Left ventricle myocardium inferior (tissue), 1 donor: ENCODE results near the gene NUP50. TPM values are rescaled to one million over a fixed set of nuclear protein-coding genes. Genes with fewer than 3 reads are reported as not detected.

Source experiments
- DNase-seq: peaks from one replicate; pipeline ENCODE4 v3.0.0-alpha.2; 2020
- H3K27ac ChIP-seq: fragments of 200-600 bp; replicated peaks from 2 replicates; pipeline ENCODE4 v1.8.0; 2021
- H3K27me3 ChIP-seq: fragments of 200-600 bp; 2 replicates; pipeline ENCODE4 v1.8.0; 2021; ENCODE audit warnings: low read depth
- H3K36me3 ChIP-seq: fragments of 200-600 bp; 2 replicates; pipeline ENCODE4 v1.8.0; 2021
- H3K4me1 ChIP-seq: fragments of 200-600 bp; 2 replicates; pipeline ENCODE4 v1.8.0; 2021
- H3K4me3 ChIP-seq: fragments of 200-600 bp; 2 replicates; pipeline ENCODE4 v1.8.0; 2021; ENCODE audit warnings: mild to moderate bottlenecking, moderate library complexity
- H3K9me3 ChIP-seq: fragments of 200-600 bp; replicated peaks from 2 replicates; pipeline ENCODE4 v1.8.0; 2021
- intact Hi-C: fragments of 100-400 bp; cut with micrococcal nuclease; formaldehyde crosslinking; loops from one replicate; pipeline ENCODE4 v1.11.0; 2022
- microRNA-seq: library from miRNA; unstranded; fragments of <30 nt; microRNA quantifications from one replicate; pipeline ENCODE4 v1.2.0, GENCODE V29; 2020
- total RNA-seq: library from RNA; stranded (reverse); fragmentation: NEBNext Ultra II Directional; extraction: Animal tissue kit (Norgen Biotek cat#: 25700); gene quantifications from one replicate; pipeline ENCODE4 v1.2.1, GENCODE V29; 2021
- TF ChIP-seq, protein P1 (sequence below): fragments of 200-600 bp; IDR thresholded peaks from 2 replicates; pipeline ENCODE4 v1.8.0; 2021; ENCODE audit warnings: antibody characterized with exemption, mild to moderate bottlenecking, borderline replicate concordance
- donor health status: DM: no; HTN: yes; CAD: no; lungs with severe emphysema.

The NUP50 gene
- total RNA-seq, 1 donor from 2014 or later: 12.9 TPM

GRCh38 chr22:45233827-45234226 is 70.1 kb downstream of the NUP50 start:
- TF ChIP-seq, protein P1, sequence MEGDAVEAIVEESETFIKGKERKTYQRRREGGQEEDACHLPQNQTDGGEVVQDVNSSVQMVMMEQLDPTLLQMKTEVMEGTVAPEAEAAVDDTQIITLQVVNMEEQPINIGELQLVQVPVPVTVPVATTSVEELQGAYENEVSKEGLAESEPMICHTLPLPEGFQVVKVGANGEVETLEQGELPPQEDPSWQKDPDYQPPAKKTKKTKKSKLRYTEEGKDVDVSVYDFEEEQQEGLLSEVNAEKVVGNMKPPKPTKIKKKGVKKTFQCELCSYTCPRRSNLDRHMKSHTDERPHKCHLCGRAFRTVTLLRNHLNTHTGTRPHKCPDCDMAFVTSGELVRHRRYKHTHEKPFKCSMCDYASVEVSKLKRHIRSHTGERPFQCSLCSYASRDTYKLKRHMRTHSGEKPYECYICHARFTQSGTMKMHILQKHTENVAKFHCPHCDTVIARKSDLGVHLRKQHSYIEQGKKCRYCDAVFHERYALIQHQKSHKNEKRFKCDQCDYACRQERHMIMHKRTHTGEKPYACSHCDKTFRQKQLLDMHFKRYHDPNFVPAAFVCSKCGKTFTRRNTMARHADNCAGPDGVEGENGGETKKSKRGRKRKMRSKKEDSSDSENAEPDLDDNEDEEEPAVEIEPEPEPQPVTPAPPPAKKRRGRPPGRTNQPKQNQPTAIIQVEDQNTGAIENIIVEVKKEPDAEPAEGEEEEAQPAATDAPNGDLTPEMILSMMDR: no peak
- intact Hi-C loops: no loop called here
- no peak for DNase-seq
- H3K27me3 ChIP-seq: no peaks in the 10 kb centered on the region
- no peak overlapping the region for H3K4me3 ChIP-seq
- no peaks in the 10 kb centered on the region for H3K9me3 ChIP-seq
- no peaks in the 10 kb centered on the region for H3K36me3 ChIP-seq
- peaks cover under 1% of the 10 kb centered on the region for H3K4me1 ChIP-seq
- H3K27ac ChIP-seq: no peak overlapping the region

- TF ChIP-seq, protein P1: no peak
- peak overlapping the region; percentile 34 for H3K27ac ChIP-seq
- no peaks in the 10 kb centered on the region for H3K9me3 ChIP-seq
- peaks cover 15% of the 10 kb centered on the region for H3K4me1 ChIP-seq
- intact Hi-C loops: no loop called here
- H3K4me3 ChIP-seq: no peak overlapping the region
- no peaks in the 10 kb centered on the region for H3K36me3 ChIP-seq
- no peaks in the 10 kb centered on the region for H3K27me3 ChIP-seq
- DNase-seq: no peak
These were observed 71.5 kb downstream of the NUP50 start for GRCh38 chr22:45235101-45235777.

DNA sequence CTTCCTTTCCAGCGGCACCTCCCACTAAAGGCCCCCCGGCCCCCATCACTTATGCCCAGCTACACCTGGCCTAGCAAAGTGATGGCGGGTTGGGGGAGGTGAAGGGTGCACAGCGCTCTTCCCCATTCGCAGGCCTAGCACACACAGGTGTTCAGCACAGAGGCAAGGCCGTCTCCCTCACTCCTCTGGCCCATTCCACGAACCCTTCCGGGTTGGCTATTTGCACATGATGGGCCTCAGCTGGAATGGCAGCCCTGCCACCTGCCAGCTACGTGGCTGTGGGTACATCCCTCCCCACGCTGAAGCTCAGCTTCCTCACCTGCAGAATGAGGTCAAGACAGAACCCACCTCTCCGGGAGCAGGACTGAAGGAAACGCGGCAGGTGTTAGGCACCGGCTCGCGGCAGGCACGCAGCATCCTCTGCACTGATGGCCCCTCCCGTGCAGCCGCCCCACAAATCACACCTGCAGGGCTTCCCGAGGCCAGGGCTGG is 72.2 kb downstream of the NUP50 start:
- Histone ChIP-seq H3K27me3 (no peaks in the 10 kb centered on the region), H3K27ac (no peak overlapping the region), H3K9me3 (no peaks in the 10 kb centered on the region), H3K4me3 (no peak overlapping the region), H3K4me1 (peaks cover 17% of the 10 kb centered on the region), H3K36me3 (no peaks in the 10 kb centered on the region)
- intact Hi-C loops: no loop called here
- DNase-seq: no peak
- TF ChIP-seq, protein P1: no peak

GRCh38 chr22:45237065-45237990 is 73.6 kb downstream of the NUP50 start:
- intact Hi-C loops: no loop called here
- Histone ChIP-seq H3K27me3 (no peaks in the 10 kb centered on the region), H3K27ac (no peak overlapping the region), H3K36me3 (no peaks in the 10 kb centered on the region), H3K9me3 (no peaks in the 10 kb centered on the region), H3K4me3 (no peak overlapping the region), H3K4me1 (peaks cover 21% of the 10 kb centered on the region)
- TF ChIP-seq, protein P1: no peak
- no peak for DNase-seq

Small RNA genes within 50 kb of the gene (microRNA-seq; reads per million reads assigned to microRNA genes)
- gene MIR1249: 1.2 reads per million

Other genes with a start within 250 kb of the NUP50 start
- gene PHF21B, start 153.9 kb upstream of the NUP50 start, total RNA-seq: 0.69 TPM
- gene KIAA0930, start 77.0 kb downstream of the NUP50 start, total RNA-seq: 18.6 TPM
- gene UPK3A, start 121.0 kb downstream of the NUP50 start, total RNA-seq: not detected
- gene FAM118A, start 146.0 kb downstream of the NUP50 start, total RNA-seq: 14.1 TPM
- not detected for gene SMC1B, start 249.7 kb downstream of the NUP50 start, total RNA-seq
- not detected for gene RIBC2, start 249.8 kb downstream of the NUP50 start, total RNA-seq